HG02763 (cell line): Measurements from ENCODE around the gene KRT86.
"Not testable (repeated sequence)": the region's sequence is repeated elsewhere in the genome, so short reads cannot be mapped to it uniquely, and the experiment has no call there.

Source experiments
- ATAC-seq: cut with Tn5 transposase; IDR thresholded peaks from one replicate; pipeline ENCODE4 v1.9.1; 2021; ENCODE audit warnings: mild to moderate bottlenecking, moderate library complexity; ENCODE audit not compliant: unreplicated experiment

The KRT86 gene

GRCh38 chr12:52267266-52267665, 7.2 kb upstream of the KRT86 start:
- no peak for ATAC-seq

- no peak for ATAC-seq
These were observed 6.7 kb upstream of the KRT86 start for GRCh38 chr12:52267699-52268098.

GRCh38 chr12:52268212-52268611, 6.2 kb upstream of the KRT86 start:
- no peak for ATAC-seq

GRCh38 chr12:52270541-52271070, 3.8 kb upstream of the KRT86 start:
- no peak for ATAC-seq

- no peak for ATAC-seq
These were observed 3.3 kb upstream of the KRT86 start for GRCh38 chr12:52271158-52271557.

- ATAC-seq, result no peak
These were observed 1.2 kb downstream of the KRT86 start for GRCh38 chr12:52275686-52276085.

- ATAC-seq, result no peak
These were observed 3.2 kb downstream of the KRT86 start for GRCh38 chr12:52277486-52278245.

GRCh38 chr12:52278575-52279421, 4.4 kb downstream of the KRT86 start:
- peak; percentile 74 for ATAC-seq

- no peak for ATAC-seq
These were observed 5.2 kb downstream of the KRT86 start for GRCh38 chr12:52279422-52280318.

GRCh38 chr12:52280319-52280795, 5.9 kb downstream of the KRT86 start:
- ATAC-seq, result no peak

- ATAC-seq, result no peak
These were observed 6.5 kb downstream of the KRT86 start for GRCh38 chr12:52280796-52281560.

- ATAC-seq, result no peak
These were observed 10.2 kb downstream of the KRT86 start for GRCh38 chr12:52284562-52285171.

GRCh38 chr12:52285172-52285745, 10.8 kb downstream of the KRT86 start:
- no peak for ATAC-seq

GRCh38 chr12:52285851-52286530, 11.5 kb downstream of the KRT86 start:
- ATAC-seq, result no peak

- not testable (repeated sequence) for ATAC-seq
These were observed 12.7 kb downstream of the KRT86 start for GRCh38 chr12:52286857-52287785.

- not testable (repeated sequence) for ATAC-seq
These were observed 13.7 kb downstream of the KRT86 start for GRCh38 chr12:52287816-52288805.
